K562 (cell line): Measurements from ENCODE around the gene POLR2L. TPM values are rescaled to one million over a fixed set of nuclear protein-coding genes. Genes with fewer than 3 reads are reported as not detected.

Experiments
- ATAC-seq: fragments of 200-7000 bp; cut with Tn5 transposase; 3 replicates; pipeline ENCODE4 v1.9.1; 2020; ENCODE audit warnings: moderate library complexity
- BruUV-seq: library from RNA; stranded (reverse); fragments of 400-500 nt; replicated peaks from 2 replicates; lab custom pipeline; 2021; lab: Mats Ljungman, UMichigan
- CTCF ChIA-PET: fragments of 300-600 bp; formaldehyde crosslinking; extraction: SDS; loops from one replicate; lab custom pipeline; 2021; ENCODE audit warnings: low intra/inter-chr PET ratio; lab: Yijun Ruan, JAX
- POLR2A ChIA-PET: fragments of 300-600, 350-650 bp; sonication (Branson Sonifier 250); formaldehyde crosslinking; extraction: SDS; loops from one replicate; lab custom pipeline; 2021; ENCODE audit warnings: antibody characterized with exemption, inconsistent platforms; lab: Yijun Ruan, JAX
- DNase-seq, 4 experiments: peaks; one replicate each; pipeline versions ENCODE4 v3.0.0 to v3.0.0-alpha.2; 2011 to 2018; ENCODE audit warnings: low spot score in 3 of 4, mixed read lengths in 3 of 4; ENCODE audit errors: extremely low read depth in 1 of 4
- FAIRE-seq: peaks from 2 replicates; lab custom pipeline; 2011; peaks lifted over from hg19 to GRCh38; lab: Jason Lieb, UNC
- H2AFZ ChIP-seq: 2 replicates; pipeline ENCODE4 v1.6.0; 2011; ENCODE audit warnings: low read depth, low read length, control low read depth, inconsistent platforms
- H3K27ac ChIP-seq: fragments of 200-600 bp; 3 replicates; pipeline ENCODE4 v1.8.0; 2011; ENCODE audit warnings: low read depth, mild to moderate bottlenecking, control low read depth, inconsistent platforms, low read length, moderate library complexity, mixed read lengths; ENCODE audit errors: extremely low read depth
- H3K27me3 ChIP-seq, 2 experiments: fragments of 300-600 bp in 1 of 2; 2 replicates in 1 of 2; 3 replicates in 1 of 2; pipeline versions ENCODE4 v1.6.0 to v1.8.0; 2011; ENCODE audit warnings: inconsistent platforms in 2 of 2, low read length in 2 of 2, mild to moderate bottlenecking in 1 of 2, mixed read lengths in 1 of 2, moderate library complexity in 1 of 2; ENCODE audit not compliant: control insufficient read depth in 2 of 2, insufficient read depth in 2 of 2
- H3K36me3 ChIP-seq: fragments of 300-600 bp; 3 replicates; pipeline ENCODE4 v1.8.0; 2011; ENCODE audit warnings: mild to moderate bottlenecking, low read length, inconsistent platforms; ENCODE audit not compliant: control insufficient read depth, insufficient read depth
- H3K4me1 ChIP-seq, 2 experiments: fragments of 200-600 bp in 1 of 2; replicated peaks in 1 of 2; 2 replicates in 1 of 2; 3 replicates in 1 of 2; pipeline versions ENCODE4 v1.5.1 to v1.8.0; 2011; ENCODE audit warnings: inconsistent platforms in 2 of 2, low read length in 2 of 2, mild to moderate bottlenecking in 1 of 2, mixed read lengths in 1 of 2, moderate library complexity in 1 of 2; ENCODE audit not compliant: control insufficient read depth in 2 of 2, insufficient read depth in 2 of 2
- H3K4me2 ChIP-seq: 2 replicates; pipeline ENCODE4 v1.6.1; 2011; ENCODE audit warnings: low read length, control low read depth, inconsistent platforms, mixed read lengths; ENCODE audit not compliant: insufficient read depth
- H3K4me3 ChIP-seq: fragments of 200-600 bp; sonication (generic), shearing (Covaris generic); 2 replicates; pipeline ENCODE4 v1.5.1; 2016; ENCODE audit warnings: control low read depth, inconsistent platforms
- H3K79me2 ChIP-seq: fragments of 200-600 bp; 3 replicates; pipeline ENCODE4 v1.8.0; 2011; ENCODE audit warnings: low read length, inconsistent platforms; ENCODE audit not compliant: control insufficient read depth, insufficient read depth
- H3K9ac ChIP-seq, 2 experiments: 2 replicates each; pipeline versions ENCODE4 v1.6.0 to v1.6.1; 2011; ENCODE audit warnings: low read depth in 2 of 2, low read length in 2 of 2, control low read depth in 1 of 2, inconsistent platforms in 1 of 2, mild to moderate bottlenecking in 1 of 2, mixed read lengths in 1 of 2; ENCODE audit not compliant: insufficient read depth in 1 of 2
- H3K9me1 ChIP-seq: one replicate; pipeline ENCODE4 v1.6.0; 2011; ENCODE audit warnings: inconsistent platforms, mild to moderate bottlenecking, low read length, moderate library complexity; ENCODE audit not compliant: control insufficient read depth, insufficient read depth
- H3K9me3 ChIP-seq: replicated peaks from 2 replicates; pipeline ENCODE4 v1.5.1; 2011; ENCODE audit warnings: low read depth, low read length, inconsistent platforms; ENCODE audit not compliant: control insufficient read depth, insufficient read depth
- H4K20me1 ChIP-seq: replicated peaks from 2 replicates; pipeline ENCODE4 v1.6.1; 2011; ENCODE audit warnings: low read length, inconsistent platforms, mixed read lengths; ENCODE audit not compliant: control insufficient read depth, insufficient read depth
- POLR2G ChIP-seq: fragments of 200-400 bp; formaldehyde crosslinking; IDR thresholded peaks from 2 replicates; pipeline ENCODE4 v1.6.1; 2017; ENCODE audit warnings: low read depth, mild to moderate bottlenecking, antibody characterized with exemption, low read length, moderate library complexity
- ZBTB33 ChIP-seq: sonication (generic); formaldehyde crosslinking; IDR thresholded peaks from 2 replicates; pipeline ENCODE4 v1.8.1; 2023; ENCODE audit warnings: mild to moderate bottlenecking, missing genetic modification reagents
- ZNF830 ChIP-seq: fragments of 250-450 bp; sonication (Bioruptor Pico); IDR thresholded peaks from 2 replicates; pipeline ENCODE4 v1.5.0; 2021; ENCODE audit warnings: mild to moderate bottlenecking
- WGBS: fragments of 100-300 bp; shearing (Covaris generic); methylation state at CpG from one replicate; pipeline ENCODE4 v1.1.6; 2016; ENCODE audit warnings: low coverage, mixed read lengths; ENCODE audit not compliant: insufficient coverage; ENCODE audit errors: missing lambda C conversion rate; 5-methylcytosine and 5-hydroxymethylcytosine counted together
- in situ Hi-C: fragments of 300-500 bp; cut with MboI; formaldehyde crosslinking; loops from 4 replicates; pipeline ENCODE4 v1.15.0; 2018; ENCODE audit warnings: inconsistent platforms, mixed read lengths
- intact Hi-C: fragments of 100-400 bp; cut with micrococcal nuclease; formaldehyde crosslinking; loops from 2 replicates; pipeline ENCODE4 v1.14.2; 2022
- polyA plus RNA-seq, 8 experiments: library from polyadenylated mRNA; depleted of rRNA in 4 of 8; stranded (reverse) in 5 of 8; unstranded in 3 of 8; fragments of >200 nt; fragmentation: Nextera tagmentation in 2 of 8; fragmentation: Illumina TruSeq in 1 of 8; extraction: Ambion mirVana in 2 of 8; extraction: Trizol in 1 of 8; gene quantifications; 2 replicates each; pipeline versions ENCODE4 v1.2.1 to v1.2.3, GENCODE V29; 2011 to 2014; ENCODE audit warnings: inconsistent platforms in 1 of 8, missing spikeins in 1 of 8
- total RNA-seq, 7 experiments: library from RNA; depleted of rRNA in 6 of 7; stranded (reverse); fragments of >200 nt in 6 of 7; fragmentation: Illumina TruSeq in 2 of 7; extraction: Trizol in 2 of 7; gene quantifications; 2 replicates each; pipeline versions ENCODE4 v1.2.1 to v1.2.3, GENCODE V29; 2011 to 2021; ENCODE audit warnings: low replicate concordance in 1 of 7

POLR2L gene
- total and polyA plus RNA-seq, 9 of the 15 experiments (the other 6 are each of a cell fraction or from before 2014, with no cell fraction given): 38.3 to 688 (median 108) TPM

- Histone ChIP-seq H2AFZ (no peak overlapping the region), H4K20me1 (peaks cover 7% of the 10 kb centered on the region), H3K27ac (no peak overlapping the region), H3K79me2 (peaks cover 73% of the 10 kb centered on the region), H3K4me2 (no peak overlapping the region), H3K9me1 (peaks cover 6% of the 10 kb centered on the region), H3K9me3 (no peaks in the 10 kb centered on the region), H3K9ac (peak overlapping the region in 1 of 2 experiments; percentile 83; a peak in 2 of 4 replicates), H3K36me3 (peaks cover 64% of the 10 kb centered on the region; the same call in 2 of the 3 replicates), H3K4me1 (peaks cover 28 to 89% of the 10 kb centered on the region in 2 experiments; a peak in 4 of 5 replicates), H3K27me3 (no peaks in the 10 kb centered on the region), H3K4me3 (no peak overlapping the region)
- intact Hi-C loops (no loop called here), in situ Hi-C loops (no loop called here)
- ATAC-seq (no peak), DNase-seq (no peak), FAIRE-seq (no peak)
- CTCF ChIA-PET: no interaction called here
- WGBS: 99% methylated on average over 12 of the region's 14 CpGs
- POLR2A ChIA-PET: interaction anchor here (1.3 to 1.6 kb wide), 2 partner anchors 13 to 23 kb away, joined by 3 to 5 read pairs; no protein-coding TSS in a partner anchor
- peak; percentile 71; the same call in 1 of the 2 replicates for TF ChIP-seq ZBTB33 (CRISPR knock-in tag)
- 0 out of 2 replicates have a peak, but pooled peaks have one; percentile 48 for TF ChIP-seq POLR2G
- TF ChIP-seq ZNF830: no peak
- no TSS peak for BruUV-seq
Observed at GRCh38 chr11:836274-836673, 6.1 kb downstream of the POLR2L start.
